ENCODE data around the gene SALL4.

DNA sequence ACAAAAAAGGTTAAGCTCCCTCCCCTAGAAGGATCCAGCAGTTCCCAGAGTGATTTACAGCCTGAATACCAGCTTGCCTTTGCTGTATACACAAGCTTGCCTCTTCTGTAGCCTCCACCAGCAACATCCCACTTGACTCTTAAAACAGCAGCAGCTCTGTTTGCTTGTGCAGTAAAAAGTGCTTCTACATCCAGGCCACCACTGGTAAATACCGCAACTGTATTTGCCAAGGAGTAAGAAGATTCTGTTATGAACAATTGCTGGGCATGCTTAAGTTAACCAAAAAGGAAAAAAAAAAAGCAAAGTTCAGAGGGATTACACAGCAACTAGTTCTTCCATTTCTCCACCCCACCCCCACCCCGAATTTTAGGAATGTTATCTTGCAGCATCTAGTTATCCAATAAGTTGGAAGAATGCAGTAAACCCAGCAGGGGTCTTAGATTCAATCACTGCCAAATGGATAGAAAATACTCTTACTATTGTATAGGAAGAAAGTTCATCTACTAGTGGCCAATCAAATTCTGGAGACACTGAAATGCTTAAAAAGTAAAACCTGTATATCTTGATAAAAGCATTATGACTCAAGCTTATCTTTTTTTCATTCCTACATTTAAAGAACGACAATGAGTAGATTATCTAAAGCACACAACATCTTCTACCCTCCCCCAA lies 4.8 kb downstream of the SALL4 start:
- TF ChIP-seq, protein P1, sequence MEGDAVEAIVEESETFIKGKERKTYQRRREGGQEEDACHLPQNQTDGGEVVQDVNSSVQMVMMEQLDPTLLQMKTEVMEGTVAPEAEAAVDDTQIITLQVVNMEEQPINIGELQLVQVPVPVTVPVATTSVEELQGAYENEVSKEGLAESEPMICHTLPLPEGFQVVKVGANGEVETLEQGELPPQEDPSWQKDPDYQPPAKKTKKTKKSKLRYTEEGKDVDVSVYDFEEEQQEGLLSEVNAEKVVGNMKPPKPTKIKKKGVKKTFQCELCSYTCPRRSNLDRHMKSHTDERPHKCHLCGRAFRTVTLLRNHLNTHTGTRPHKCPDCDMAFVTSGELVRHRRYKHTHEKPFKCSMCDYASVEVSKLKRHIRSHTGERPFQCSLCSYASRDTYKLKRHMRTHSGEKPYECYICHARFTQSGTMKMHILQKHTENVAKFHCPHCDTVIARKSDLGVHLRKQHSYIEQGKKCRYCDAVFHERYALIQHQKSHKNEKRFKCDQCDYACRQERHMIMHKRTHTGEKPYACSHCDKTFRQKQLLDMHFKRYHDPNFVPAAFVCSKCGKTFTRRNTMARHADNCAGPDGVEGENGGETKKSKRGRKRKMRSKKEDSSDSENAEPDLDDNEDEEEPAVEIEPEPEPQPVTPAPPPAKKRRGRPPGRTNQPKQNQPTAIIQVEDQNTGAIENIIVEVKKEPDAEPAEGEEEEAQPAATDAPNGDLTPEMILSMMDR (IDR thresholded peaks at IDR 0.05; ENCODE audit: insufficient read depth, low read length, poor library complexity, severe bottlenecking) = no peak
- no peak for TF ChIP-seq EZH2phosphoT487 (conservative IDR thresholded peaks at IDR 0.05; ENCODE audit: low read length)
